ENCODE results near the gene MARCKSL1. TPM values are rescaled to one million over a fixed set of nuclear protein-coding genes. Genes with fewer than 3 reads are reported as not detected.

Gene MARCKSL1
- total RNA-seq, 1 experiment from 2014 or later = 0.65 TPM

- BruUV-seq (replicated peaks) = no TSS peak
- Mint-ChIP-seq H3K27me3 (ENCODE audit: insufficient read depth, unreplicated experiment) (no peaks in the 10 kb centered on the region), H3K9me3 (ENCODE audit: unreplicated experiment) (no peaks in the 10 kb centered on the region), H3K4me1 (ENCODE audit: insufficient read depth, unreplicated experiment) (peaks cover 11% of the 10 kb centered on the region), H3K4me3 (ENCODE audit: unreplicated experiment) (peak overlapping the region; percentile 82), H3K27ac (ENCODE audit: low read depth, unreplicated experiment) (peak overlapping the region; percentile 94), H3K36me3 (ENCODE audit: insufficient read depth, unreplicated experiment) (peaks cover 13% of the 10 kb centered on the region)
- ChIA-PET CTCF (interaction anchor here (0.6 to 1.1 kb wide), 3 partner anchors 50 to 285 kb away, joined by 3 read pairs; no protein-coding TSS in a partner anchor), POLR2A (interaction anchor here (0.6 to 1.4 kb wide), 5 partner anchors 7 to 136 kb away, joined by 3 read pairs; no protein-coding TSS in a partner anchor)
- TF ChIP-seq CTCF (IDR thresholded peaks at IDR 0.05; ENCODE audit: unreplicated experiment) = peak; percentile 50
- DNase-seq (ENCODE audit: unreplicated experiment) = no peak
- intact Hi-C loops (cut with micrococcal nuclease) = loop anchor here (2.0 kb wide), 1 partner anchor 128 kb away; the partner anchor contains the start of genes EIF3I and TMEM234
These were observed 14.9 kb upstream of the MARCKSL1 start for GRCh38 chr1:32350785-32351398.

- no peak for TF ChIP-seq CTCF (IDR thresholded peaks at IDR 0.05; ENCODE audit: unreplicated experiment)
- Mint-ChIP-seq H3K9me3 (ENCODE audit: unreplicated experiment) (no peaks in the 10 kb centered on the region), H3K27me3 (ENCODE audit: insufficient read depth, unreplicated experiment) (no peaks in the 10 kb centered on the region), H3K36me3 (ENCODE audit: insufficient read depth, unreplicated experiment) (peaks cover 6% of the 10 kb centered on the region), H3K4me1 (ENCODE audit: insufficient read depth, unreplicated experiment) (peaks cover 11% of the 10 kb centered on the region), H3K27ac (ENCODE audit: low read depth, unreplicated experiment) (no peak overlapping the region), H3K4me3 (ENCODE audit: unreplicated experiment) (no peak overlapping the region)
- intact Hi-C loops (cut with micrococcal nuclease) = no loop called here
- ChIA-PET CTCF (interaction anchor here (0.6 kb wide), 1 partner anchor 66 kb away, joined by 3 read pairs; no protein-coding TSS in a partner anchor), POLR2A (interaction anchor here (0.6 kb wide), 1 partner anchor 236 kb away, joined by 3 read pairs; no protein-coding TSS in a partner anchor)
- BruUV-seq (replicated peaks) = no TSS peak
- no peak for DNase-seq (ENCODE audit: unreplicated experiment)
These were observed 13.2 kb upstream of the MARCKSL1 start for GRCh38 chr1:32349211-32349708.

GRCh38 chr1:32346532-32347157, 10.6 kb upstream of the MARCKSL1 start:
- ChIA-PET POLR2A (no interaction called here), CTCF (interaction anchor here (0.5 kb wide), 2 partner anchors 48 to 139 kb away, joined by 3 read pairs; partner anchors contain the start of gene BSDC1)
- intact Hi-C loops (cut with micrococcal nuclease) = no loop called here
- no peaks in the 10 kb centered on the region for H3K4me1 Mint-ChIP-seq (ENCODE audit: insufficient read depth, unreplicated experiment)
- H3K27me3 Mint-ChIP-seq (ENCODE audit: insufficient read depth, unreplicated experiment) = no peaks in the 10 kb centered on the region
- H3K36me3 Mint-ChIP-seq (ENCODE audit: insufficient read depth, unreplicated experiment) = no peaks in the 10 kb centered on the region
- no TSS peak for BruUV-seq (replicated peaks)
- H3K9me3 Mint-ChIP-seq (ENCODE audit: unreplicated experiment) = no peaks in the 10 kb centered on the region
- TF ChIP-seq CTCF (IDR thresholded peaks at IDR 0.05; ENCODE audit: unreplicated experiment) = no peak
- H3K27ac Mint-ChIP-seq (ENCODE audit: low read depth, unreplicated experiment) = no peak overlapping the region
- H3K4me3 Mint-ChIP-seq (ENCODE audit: unreplicated experiment) = no peak overlapping the region
- DNase-seq (ENCODE audit: unreplicated experiment) = no peak

GRCh38 chr1:32345289-32345827, 9.3 kb upstream of the MARCKSL1 start:
- TF ChIP-seq CTCF (IDR thresholded peaks at IDR 0.05; ENCODE audit: unreplicated experiment) = no peak
- POLR2A ChIA-PET = interaction anchor here (0.7 kb wide), 1 partner anchor 450 kb away, joined by 4 read pairs; no protein-coding TSS in a partner anchor
- BruUV-seq (replicated peaks) = no TSS peak
- Mint-ChIP-seq H3K4me3 (ENCODE audit: unreplicated experiment) (no peak overlapping the region), H3K9me3 (ENCODE audit: unreplicated experiment) (no peaks in the 10 kb centered on the region), H3K27ac (ENCODE audit: low read depth, unreplicated experiment) (no peak overlapping the region), H3K27me3 (ENCODE audit: insufficient read depth, unreplicated experiment) (no peaks in the 10 kb centered on the region), H3K36me3 (ENCODE audit: insufficient read depth, unreplicated experiment) (no peaks in the 10 kb centered on the region), H3K4me1 (ENCODE audit: insufficient read depth, unreplicated experiment) (no peaks in the 10 kb centered on the region)
- intact Hi-C loops (cut with micrococcal nuclease) = no loop called here
- no peak for DNase-seq (ENCODE audit: unreplicated experiment)
- CTCF ChIA-PET = interaction anchor here (0.6 to 2.4 kb wide), 2 partner anchors 129 to 236 kb away, joined by 3 to 8 read pairs; no protein-coding TSS in a partner anchor
